ENCODE results near the gene MTA3.

MTA3 gene

GRCh38 chr2:42758751-42759150 lies 190.3 kb downstream of the MTA3 start:
- DNase-seq: no peak

GRCh38 chr2:42761554-42761953 lies 193.1 kb downstream of the MTA3 start:
- DNase-seq: no peak

GRCh38 chr2:42762155-42762554 lies 193.7 kb downstream of the MTA3 start:
- no peak for DNase-seq

GRCh38 chr2:42762823-42763804 lies 194.7 kb downstream of the MTA3 start:
- no peak for DNase-seq

GRCh38 chr2:42764096-42764495 lies 195.7 kb downstream of the MTA3 start, which contains the start of gene OXER1:
TSS of gene OXER1 (minus strand) at chr2:42764135. CDS start at chr2:42764062, 73 bp downstream.
- no peak for DNase-seq

- DNase-seq: no peak
Measured at GRCh38 chr2:42764901-42765300, 196.5 kb downstream of the MTA3 start.

GRCh38 chr2:42765686-42766085 lies 197.3 kb downstream of the MTA3 start:
- DNase-seq: no peak

- DNase-seq: no peak
Measured at GRCh38 chr2:42767080-42767898, 198.9 kb downstream of the MTA3 start.

- DNase-seq: no peak
Measured at GRCh38 chr2:42767899-42768705, 199.7 kb downstream of the MTA3 start.

GRCh38 chr2:42768706-42769256 lies 200.3 kb downstream of the MTA3 start:
- DNase-seq: no peak

GRCh38 chr2:42769583-42770287 lies 201.3 kb downstream of the MTA3 start:
- DNase-seq: no peak

- peak in 2 of 56 donors; percentile 36 to 43 for DNase-seq
Measured at GRCh38 chr2:42770288-42771131, 202.1 kb downstream of the MTA3 start.

- no peak for DNase-seq
Measured at GRCh38 chr2:42771546-42772153, 203.2 kb downstream of the MTA3 start.

- no peak for DNase-seq
Measured at GRCh38 chr2:42775186-42775585, 206.8 kb downstream of the MTA3 start.

GRCh38 chr2:42775810-42776209 lies 207.4 kb downstream of the MTA3 start:
- DNase-seq: no peak

GRCh38 chr2:42777883-42778805 lies 209.7 kb downstream of the MTA3 start:
- DNase-seq: no peak

GRCh38 chr2:42781181-42781580 lies 212.7 kb downstream of the MTA3 start:
- no peak for DNase-seq

GRCh38 chr2:42783511-42783910 lies 215.1 kb downstream of the MTA3 start:
- DNase-seq: no peak

Measured in amygdala (tissue), 56 donors.